HCEC 1CT (cell line): ENCODE results near the gene ASB3.
A peak's percentile ranks its signal among the peaks of the same experiment; 100 is the strongest.
"Not testable (repeated sequence)": the region's sequence is repeated elsewhere in the genome, so short reads cannot be mapped to it uniquely, and the experiment has no call there.

Experiments used
- DNase-seq: peaks from one replicate; pipeline ENCODE4 v3.0.0-alpha.2; 2017

ASB3 gene

GRCh38 chr2:53786705-53787613, at the start of gene ASB3, which contains the start of gene ERLEC1:
Gene ASB3, minus strand, starts transcription at chr2:53786953. Its CDS starts 21,381 bp downstream, at chr2:53765572.
Gene ERLEC1, plus strand, starts transcription at chr2:53787044. Its CDS starts 167 bp downstream, at chr2:53787211.
- peak; percentile 85 for DNase-seq

- not testable (repeated sequence) for DNase-seq
These were observed 43.2 kb upstream of the ASB3 start for GRCh38 chr2:53829980-53830290.

GRCh38 chr2:53829273-53829979, 42.7 kb upstream of the ASB3 start:
- DNase-seq = no peak

GRCh38 chr2:53828331-53828730, 41.6 kb upstream of the ASB3 start:
- no peak for DNase-seq

GRCh38 chr2:53827398-53828175, 40.8 kb upstream of the ASB3 start:
- no peak for DNase-seq

GRCh38 chr2:53826587-53827397, 40.0 kb upstream of the ASB3 start:
- DNase-seq = no peak

GRCh38 chr2:53826030-53826410, 39.3 kb upstream of the ASB3 start:
- DNase-seq = no peak

- DNase-seq = not testable (repeated sequence)
These were observed 36.9 kb upstream of the ASB3 start for GRCh38 chr2:53823639-53824038.

GRCh38 chr2:53821810-53822209, 35.1 kb upstream of the ASB3 start:
- DNase-seq = no peak

- no peak for DNase-seq
These were observed 34.0 kb upstream of the ASB3 start for GRCh38 chr2:53820711-53821110.

- DNase-seq = no peak
These were observed 33.3 kb upstream of the ASB3 start for GRCh38 chr2:53820048-53820447.

GRCh38 chr2:53819634-53820033, 32.9 kb upstream of the ASB3 start:
- DNase-seq = no peak

GRCh38 chr2:53818854-53819435, 32.2 kb upstream of the ASB3 start:
- no peak for DNase-seq

GRCh38 chr2:53813151-53813550, 26.4 kb upstream of the ASB3 start:
- DNase-seq = no peak

GRCh38 chr2:53811601-53812000, 24.8 kb upstream of the ASB3 start:
- DNase-seq = no peak

GRCh38 chr2:53802617-53803151, 15.9 kb upstream of the ASB3 start:
- DNase-seq = no peak

- DNase-seq = no peak
These were observed 14.8 kb upstream of the ASB3 start for GRCh38 chr2:53801547-53801946.

- DNase-seq = no peak
These were observed 7.1 kb upstream of the ASB3 start for GRCh38 chr2:53793821-53794220.

GRCh38 chr2:53793261-53793660, 6.5 kb upstream of the ASB3 start:
- DNase-seq = no peak

GRCh38 chr2:53787614-53788289, 999 bp upstream of the ASB3 start:
- peak; percentile 22 for DNase-seq

GRCh38 chr2:53786352-53786704, 425 bp downstream of the ASB3 start:
- DNase-seq = peak; percentile 43
